ENCODE data around the gene VASP. TPM values are rescaled to one million over a fixed set of nuclear protein-coding genes. Genes with fewer than 3 reads are reported as not detected.

The VASP gene
- total and polyA plus RNA-seq, 9 donors = 37.4 to 59.4 (median 52.9) TPM

DNA sequence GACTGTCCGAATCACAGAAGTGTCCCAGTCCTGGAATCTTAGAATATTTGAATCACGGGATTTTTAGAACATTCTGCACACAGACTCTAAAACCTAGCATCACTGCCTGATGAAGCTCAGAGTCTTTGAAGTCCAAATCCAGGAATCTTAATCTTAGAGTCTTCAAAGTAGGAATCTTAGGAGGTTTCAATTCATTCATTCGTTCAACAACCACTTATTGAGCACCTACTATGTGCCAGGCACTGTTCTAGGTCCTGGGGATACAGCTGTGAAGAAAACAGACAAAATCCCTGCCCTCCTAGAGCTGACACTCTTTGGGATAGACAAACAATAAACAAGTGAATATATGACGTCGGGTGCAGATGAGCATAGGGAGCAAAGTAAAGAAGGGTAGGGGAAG is 12.1 kb upstream of the VASP start:
- Histone ChIP-seq H3K9me3 (replicated peaks; ENCODE audit: control insufficient read depth, low read depth, low read length) (no peaks in the 10 kb centered on the region), H3K27ac (ENCODE audit: low read length) (no peak overlapping the region), H3K27me3 (ENCODE audit: control insufficient read depth, insufficient read depth, low read length) (peaks cover 38% of the 10 kb centered on the region), H3K4me3 (ENCODE audit: low read length) (no peak overlapping the region), H3K36me3 (ENCODE audit: control insufficient read depth, insufficient read depth, low read length) (no peaks in the 10 kb centered on the region), H3K4me1 (ENCODE audit: control insufficient read depth, insufficient read depth, low read length) (peaks cover 46% of the 10 kb centered on the region)
- no peak for DNase-seq
- 100% methylated on average over 1 of the region's 5 CpGs for WGBS (ENCODE audit: insufficient coverage)

- Histone ChIP-seq H3K36me3 (ENCODE audit: control insufficient read depth, insufficient read depth, low read length) (no peaks in the 10 kb centered on the region), H3K4me1 (ENCODE audit: control insufficient read depth, insufficient read depth, low read length) (peaks cover 46% of the 10 kb centered on the region), H3K27me3 (ENCODE audit: control insufficient read depth, insufficient read depth, low read length) (peaks cover 48% of the 10 kb centered on the region), H3K27ac (ENCODE audit: low read length) (peak overlapping the region; percentile 51), H3K4me3 (ENCODE audit: low read length) (peak overlapping the region; percentile 79), H3K9me3 (replicated peaks; ENCODE audit: control insufficient read depth, low read depth, low read length) (no peaks in the 10 kb centered on the region)
- WGBS (ENCODE audit: insufficient coverage) = under 1% methylated on average over 49 of the region's 54 CpGs
- DNase-seq = peak; percentile 59
Observed at GRCh38 chr19:45496349-45496953, 10.8 kb upstream of the VASP start.

GRCh38 chr19:45497791-45498190 is 9.5 kb upstream of the VASP start:
- H3K4me3 ChIP-seq (ENCODE audit: low read length) = no peak overlapping the region
- no peak overlapping the region for H3K27ac ChIP-seq (ENCODE audit: low read length)
- no peaks in the 10 kb centered on the region for H3K9me3 ChIP-seq (replicated peaks; ENCODE audit: control insufficient read depth, low read depth, low read length)
- peak; percentile 18 for DNase-seq
- 13% methylated on average over 5 of the region's 16 CpGs for WGBS (ENCODE audit: insufficient coverage)
- H3K27me3 ChIP-seq (ENCODE audit: control insufficient read depth, insufficient read depth, low read length) = peaks cover 53% of the 10 kb centered on the region
- peaks cover 39% of the 10 kb centered on the region for H3K4me1 ChIP-seq (ENCODE audit: control insufficient read depth, insufficient read depth, low read length)
- H3K36me3 ChIP-seq (ENCODE audit: control insufficient read depth, insufficient read depth, low read length) = no peaks in the 10 kb centered on the region

- no peak within 1 kb of the TSS for H3K27ac ChIP-seq (ENCODE audit: low read length)
- H3K27me3 ChIP-seq (ENCODE audit: control insufficient read depth, insufficient read depth, low read length) = peaks cover 53% of the 10 kb centered on the region
- peak within 1 kb of the TSS; percentile 18 for H3K4me3 ChIP-seq (ENCODE audit: low read length)
- H3K9me3 ChIP-seq (replicated peaks; ENCODE audit: control insufficient read depth, low read depth, low read length) = no peaks in the 10 kb centered on the region
- DNase-seq = peak; percentile 28
- H3K4me1 ChIP-seq (ENCODE audit: control insufficient read depth, insufficient read depth, low read length) = peaks cover 35% of the 10 kb centered on the region
- no peaks in the 10 kb centered on the region for H3K36me3 ChIP-seq (ENCODE audit: control insufficient read depth, insufficient read depth, low read length)
- WGBS (ENCODE audit: insufficient coverage) = 1% methylated on average over 84 of the region's 89 CpGs
Observed at GRCh38 chr19:45498411-45499195, 8.7 kb upstream of the VASP start, which contains the start of gene PPM1N. Gene PPM1N (plus strand): TSS chr19:45498443. CDS start chr19:45498473, 30 bp downstream.

GRCh38 chr19:45499196-45500180 is 7.8 kb upstream of the VASP start:
- DNase-seq = peak; percentile 39
- H3K27me3 ChIP-seq (ENCODE audit: control insufficient read depth, insufficient read depth, low read length) = peaks cover 53% of the 10 kb centered on the region
- H3K4me3 ChIP-seq (ENCODE audit: low read length) = no peak overlapping the region
- no peaks in the 10 kb centered on the region for H3K9me3 ChIP-seq (replicated peaks; ENCODE audit: control insufficient read depth, low read depth, low read length)
- 3% methylated on average over 30 of the region's 37 CpGs for WGBS (ENCODE audit: insufficient coverage)
- no peaks in the 10 kb centered on the region for H3K36me3 ChIP-seq (ENCODE audit: control insufficient read depth, insufficient read depth, low read length)
- no peak overlapping the region for H3K27ac ChIP-seq (ENCODE audit: low read length)
- peaks cover 33% of the 10 kb centered on the region for H3K4me1 ChIP-seq (ENCODE audit: control insufficient read depth, insufficient read depth, low read length)

DNA sequence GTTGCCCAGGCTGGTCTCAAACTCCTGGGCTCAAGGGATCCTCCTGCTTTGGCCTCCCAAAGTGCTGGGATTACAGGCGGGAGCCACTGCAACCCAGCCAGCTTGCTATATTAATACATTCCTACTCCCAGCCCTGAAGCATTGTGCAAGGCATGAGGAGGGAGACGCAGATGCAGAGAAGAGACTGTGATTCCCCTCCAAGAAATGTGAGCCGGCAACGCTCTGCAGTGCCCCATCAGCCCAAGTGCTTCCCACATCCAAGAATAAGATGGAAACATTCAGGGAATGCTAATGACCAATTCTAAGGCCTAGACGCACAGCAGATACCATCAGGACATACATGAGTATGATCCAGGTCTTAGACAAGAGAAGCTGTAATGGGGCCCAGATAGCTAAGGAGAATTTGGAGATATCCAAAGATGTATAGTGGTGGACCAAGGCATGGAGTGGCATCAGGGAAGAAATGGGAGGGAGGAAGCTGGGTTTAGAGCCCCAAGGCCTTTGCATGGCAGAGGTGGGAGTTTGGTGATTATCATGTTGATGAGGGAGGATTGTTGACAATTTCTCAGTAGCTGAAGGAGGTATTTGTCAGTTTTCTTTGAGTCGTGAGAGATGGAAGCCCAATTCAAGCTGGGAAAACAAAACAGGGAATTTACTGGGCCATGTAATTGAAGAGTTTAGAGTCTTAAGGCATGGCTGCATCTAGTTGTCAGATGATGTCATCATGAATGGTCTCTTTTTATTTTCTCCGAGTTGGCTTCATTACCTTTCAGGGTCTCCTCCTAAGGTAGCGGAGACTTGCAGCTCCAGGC is 6.2 kb upstream of the VASP start:
- WGBS (ENCODE audit: insufficient coverage) = 59% methylated on average over 5 of the region's 8 CpGs

GRCh38 chr19:45501730-45502014 is 5.6 kb upstream of the VASP start:
- H3K27me3 ChIP-seq (ENCODE audit: control insufficient read depth, insufficient read depth, low read length) = peaks cover 48% of the 10 kb centered on the region
- H3K4me3 ChIP-seq (ENCODE audit: low read length) = no peak overlapping the region
- H3K4me1 ChIP-seq (ENCODE audit: control insufficient read depth, insufficient read depth, low read length) = peaks cover 33% of the 10 kb centered on the region
- no peak for DNase-seq
- no peaks in the 10 kb centered on the region for H3K9me3 ChIP-seq (replicated peaks; ENCODE audit: control insufficient read depth, low read depth, low read length)
- 40% methylated on average over 1 of the region's 2 CpGs for WGBS (ENCODE audit: insufficient coverage)
- H3K36me3 ChIP-seq (ENCODE audit: control insufficient read depth, insufficient read depth, low read length) = no peaks in the 10 kb centered on the region
- H3K27ac ChIP-seq (ENCODE audit: low read length) = no peak overlapping the region

More for the DNA sequence above, 6.2 kb upstream of the VASP start:
- Histone ChIP-seq H3K27me3 (ENCODE audit: control insufficient read depth, insufficient read depth, low read length) (peaks cover 51% of the 10 kb centered on the region), H3K9me3 (replicated peaks; ENCODE audit: control insufficient read depth, low read depth, low read length) (no peaks in the 10 kb centered on the region), H3K4me1 (ENCODE audit: control insufficient read depth, insufficient read depth, low read length) (peaks cover 32% of the 10 kb centered on the region), H3K4me3 (ENCODE audit: low read length) (no peak overlapping the region), H3K36me3 (ENCODE audit: control insufficient read depth, insufficient read depth, low read length) (no peaks in the 10 kb centered on the region), H3K27ac (ENCODE audit: low read length) (no peak overlapping the region)
- DNase-seq = peak; percentile 16

DNA sequence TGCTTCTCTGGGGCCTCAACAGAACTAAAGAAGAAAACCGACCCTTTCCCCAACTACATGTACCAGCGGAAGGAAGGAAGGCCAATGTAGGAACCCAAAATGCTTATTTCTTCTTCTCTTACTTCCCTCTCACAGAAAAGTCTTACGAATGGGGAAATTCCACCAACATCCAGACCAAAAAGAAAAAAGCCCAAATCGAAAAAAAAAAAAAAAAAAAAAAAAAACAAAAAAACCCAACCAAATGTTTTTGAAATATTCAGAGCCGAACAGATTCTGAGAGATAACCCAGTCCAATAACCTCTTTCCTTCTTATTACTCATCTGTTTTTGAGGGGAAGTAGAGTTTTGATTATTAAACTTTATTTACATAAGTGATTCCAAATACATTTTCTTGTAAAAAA is 5.2 kb upstream of the VASP start:
- no peaks in the 10 kb centered on the region for H3K36me3 ChIP-seq (ENCODE audit: control insufficient read depth, insufficient read depth, low read length)
- no peaks in the 10 kb centered on the region for H3K9me3 ChIP-seq (replicated peaks; ENCODE audit: control insufficient read depth, low read depth, low read length)
- H3K4me1 ChIP-seq (ENCODE audit: control insufficient read depth, insufficient read depth, low read length) = peaks cover 31% of the 10 kb centered on the region
- no CpG with 5 or more reads among the region's 5 CpGs for WGBS (ENCODE audit: insufficient coverage)
- DNase-seq = peak; percentile 32
- peaks cover 46% of the 10 kb centered on the region for H3K27me3 ChIP-seq (ENCODE audit: control insufficient read depth, insufficient read depth, low read length)
- no peak overlapping the region for H3K27ac ChIP-seq (ENCODE audit: low read length)
- H3K4me3 ChIP-seq (ENCODE audit: low read length) = no peak overlapping the region

GRCh38 chr19:45503909-45504308 is 3.4 kb upstream of the VASP start:
- Histone ChIP-seq H3K27ac (ENCODE audit: low read length) (no peak overlapping the region), H3K36me3 (ENCODE audit: control insufficient read depth, insufficient read depth, low read length) (no peaks in the 10 kb centered on the region), H3K4me3 (ENCODE audit: low read length) (no peak overlapping the region), H3K9me3 (replicated peaks; ENCODE audit: control insufficient read depth, low read depth, low read length) (no peaks in the 10 kb centered on the region), H3K4me1 (ENCODE audit: control insufficient read depth, insufficient read depth, low read length) (peaks cover 29% of the 10 kb centered on the region), H3K27me3 (ENCODE audit: control insufficient read depth, insufficient read depth, low read length) (peaks cover 28% of the 10 kb centered on the region)
- DNase-seq = no peak
- WGBS (ENCODE audit: insufficient coverage) = 90% methylated on average over 3 of the region's 9 CpGs

Measured in muscle of leg (tissue), 11 donors.